Hypothalamus (tissue), 51 donors: ENCODE measurements around the gene FGR.
A peak's percentile ranks its signal among the peaks of the same experiment; 100 is the strongest.
"Not testable (repeated sequence)": the region's sequence is repeated elsewhere in the genome, so short reads cannot be mapped to it uniquely, and the experiment has no call there.

ENCODE experiments used
- DNase-seq, 51 donors: peaks; one replicate each; lab custom pipeline; 2025; lab: John Stamatoyannopoulos, UW

Gene FGR

DNA sequence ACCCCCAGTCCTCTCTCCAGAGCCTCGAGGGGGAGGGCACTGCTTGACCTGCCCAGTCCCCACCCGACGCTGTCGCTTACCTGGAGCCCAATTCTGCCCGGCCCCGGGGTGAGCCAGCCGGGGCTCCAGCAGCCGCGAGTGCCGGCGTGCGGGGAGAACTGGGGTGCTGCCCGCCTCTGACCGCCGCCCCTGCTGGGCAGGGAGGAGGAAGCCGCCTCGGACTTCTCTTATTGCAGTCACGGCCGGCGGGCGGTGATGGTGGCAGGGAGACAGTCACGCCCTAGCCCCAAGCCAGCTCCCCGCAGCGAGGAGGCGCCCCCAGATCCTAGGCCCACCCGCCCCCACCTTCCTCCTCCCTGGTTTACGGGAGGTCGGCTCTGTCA lies at the start of gene FGR:
Gene FGR (minus strand): TSS at position 201 of the 383 bp plus-strand sequence. CDS start 11,269 bp downstream, outside the sequence.
- DNase-seq: peak in 1 of 51 donors; percentile 6

DNA sequence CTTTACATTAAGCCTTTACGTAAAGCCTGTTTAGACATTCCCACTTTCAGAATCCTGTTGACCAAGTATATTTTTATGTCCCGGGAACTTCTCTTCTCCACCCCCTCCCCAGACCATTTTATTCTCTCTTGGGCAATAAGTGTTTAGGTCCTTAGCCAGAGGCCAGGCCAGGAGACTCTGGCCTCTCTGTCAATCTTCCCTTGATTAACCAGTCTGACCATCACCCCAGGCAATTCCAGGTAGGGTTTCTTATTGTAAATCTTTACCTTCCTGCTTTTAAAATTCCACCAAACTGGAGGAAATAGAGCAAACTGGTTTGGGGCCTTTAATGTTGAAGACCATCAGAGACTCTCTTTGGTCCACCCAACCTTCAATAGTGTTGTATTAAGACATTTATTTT lies 49.2 kb upstream of the FGR start:
- DNase-seq: no peak

DNA sequence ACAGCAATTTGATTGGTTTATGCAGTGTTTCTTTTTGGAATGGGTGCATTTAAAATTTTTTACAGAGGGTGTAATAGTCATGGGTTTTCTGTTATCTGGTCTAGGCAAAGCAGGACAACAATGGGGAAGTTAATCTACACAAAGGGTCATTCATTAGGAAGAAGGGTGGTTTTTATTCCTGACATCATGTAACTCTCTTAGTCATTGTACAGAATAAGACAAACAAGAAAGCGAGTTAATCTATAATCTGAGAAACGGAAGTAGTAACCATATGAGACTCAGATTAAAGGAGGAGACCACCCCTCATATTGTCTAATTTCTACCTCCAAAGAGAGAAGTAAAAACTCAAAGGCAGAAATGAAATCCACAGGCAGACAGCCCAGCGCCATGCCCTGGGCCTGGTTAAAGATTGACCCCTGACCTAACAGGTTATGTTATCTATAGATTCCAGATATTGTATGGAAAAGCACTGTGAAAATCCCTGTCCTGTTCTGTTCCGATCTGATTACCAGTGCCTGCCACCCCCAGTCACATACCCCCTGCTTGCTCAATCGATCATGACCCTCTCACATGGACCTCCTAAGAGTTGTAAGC lies 47.5 kb upstream of the FGR start:
- DNase-seq: no peak

DNA sequence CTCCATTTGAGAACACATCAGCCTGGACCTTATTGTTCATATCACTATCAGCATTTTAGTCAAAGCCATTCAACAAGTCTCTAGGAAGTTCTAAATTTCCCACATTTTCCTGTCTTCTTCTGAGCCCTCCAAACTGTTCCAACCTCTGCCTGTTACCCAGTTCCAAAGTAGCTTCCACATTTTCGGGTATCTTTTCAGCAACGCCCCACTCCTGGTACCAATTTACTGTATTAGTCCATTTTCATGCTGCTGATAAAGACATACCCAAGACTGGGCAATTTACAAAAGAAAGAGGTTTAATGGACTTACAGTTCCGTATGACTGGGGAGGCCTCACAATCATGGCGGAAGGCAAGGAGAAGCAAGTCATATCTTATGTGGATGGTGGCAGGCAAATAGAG lies 46.6 kb upstream of the FGR start:
- not testable (repeated sequence) for DNase-seq

DNA sequence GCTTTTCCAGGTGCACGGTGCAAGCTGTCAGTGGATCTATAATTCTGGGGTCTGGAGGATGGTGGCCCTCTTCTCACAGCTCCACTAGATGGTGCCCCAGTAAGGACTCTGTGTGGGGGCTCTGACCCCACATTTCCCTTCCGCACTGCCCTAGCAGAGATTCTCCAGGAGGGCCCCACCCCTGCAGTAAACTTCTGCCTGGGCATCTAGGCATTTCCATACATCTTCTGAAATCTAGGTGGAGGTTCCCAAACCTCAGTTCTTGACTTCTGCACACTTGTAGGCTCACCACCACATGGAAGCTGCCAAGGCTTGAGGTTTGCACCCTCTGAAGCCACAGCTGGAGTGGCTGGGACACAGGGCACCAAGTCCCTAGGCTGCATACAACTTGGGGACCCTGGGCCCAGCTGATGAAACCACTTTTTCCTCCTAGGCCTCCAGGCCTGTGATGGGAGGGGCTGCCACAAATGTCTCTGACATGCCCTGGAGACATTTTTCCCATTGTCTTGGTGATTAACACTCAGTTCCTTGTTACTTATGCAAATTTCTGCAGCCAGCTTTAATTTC lies 45.3 kb upstream of the FGR start:
- DNase-seq: not testable (repeated sequence)

DNA sequence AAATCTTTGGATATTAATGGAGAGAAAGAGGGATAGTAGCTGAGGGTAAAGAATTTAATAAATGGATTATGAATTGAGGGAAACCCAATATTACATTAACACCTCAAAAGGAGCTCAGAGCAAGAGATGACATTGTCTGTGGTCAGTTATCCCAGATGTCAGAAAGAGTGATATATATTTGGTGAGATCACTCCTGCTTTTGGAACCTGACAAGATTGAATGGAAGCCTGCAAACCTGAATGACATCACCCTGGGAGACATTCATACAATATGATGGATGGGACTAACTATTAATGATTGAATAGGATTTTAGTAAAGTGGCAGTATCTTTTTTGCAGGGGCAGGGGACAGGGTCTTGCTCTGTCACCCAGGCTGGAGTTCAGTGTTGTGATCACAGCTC lies 43.8 kb upstream of the FGR start:
- DNase-seq: no peak

DNA sequence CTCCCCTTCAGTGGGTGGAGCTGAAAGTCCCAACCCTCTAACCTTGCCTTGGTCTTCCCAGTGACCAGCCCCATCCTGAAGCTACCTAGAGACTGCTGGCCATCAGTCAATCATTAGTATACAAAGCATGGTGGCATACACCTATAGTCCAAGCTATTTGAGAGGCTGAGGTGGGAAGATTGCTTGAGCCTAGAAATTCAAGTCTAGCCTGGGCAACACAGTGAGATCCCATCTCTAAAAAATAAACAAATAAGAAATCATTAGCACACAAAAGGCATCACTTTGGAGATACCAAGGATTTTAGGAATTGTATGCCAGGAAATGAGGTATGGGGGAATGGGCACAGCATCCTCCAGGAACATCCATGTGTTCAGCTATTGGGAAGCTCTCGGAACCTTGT lies 41.4 kb upstream of the FGR start:
- no peak for DNase-seq

DNA sequence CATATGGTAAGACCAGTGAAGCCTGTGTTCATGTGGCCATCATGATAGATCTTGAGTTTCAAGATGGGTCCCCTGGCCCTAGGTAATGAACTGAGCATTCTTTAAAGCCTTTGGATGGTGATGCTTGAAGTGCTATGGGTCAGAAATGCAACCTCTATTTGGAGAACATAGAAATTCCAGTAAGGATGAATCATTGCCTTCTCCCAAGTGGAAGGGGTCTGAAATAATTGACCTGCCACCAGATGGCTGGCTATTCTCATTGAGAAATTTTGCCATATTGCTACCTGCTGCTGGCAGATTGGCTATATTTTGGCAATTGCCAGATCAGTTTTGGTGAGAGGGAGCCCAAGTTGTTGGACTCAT lies 37.7 kb upstream of the FGR start:
- no peak for DNase-seq

DNA sequence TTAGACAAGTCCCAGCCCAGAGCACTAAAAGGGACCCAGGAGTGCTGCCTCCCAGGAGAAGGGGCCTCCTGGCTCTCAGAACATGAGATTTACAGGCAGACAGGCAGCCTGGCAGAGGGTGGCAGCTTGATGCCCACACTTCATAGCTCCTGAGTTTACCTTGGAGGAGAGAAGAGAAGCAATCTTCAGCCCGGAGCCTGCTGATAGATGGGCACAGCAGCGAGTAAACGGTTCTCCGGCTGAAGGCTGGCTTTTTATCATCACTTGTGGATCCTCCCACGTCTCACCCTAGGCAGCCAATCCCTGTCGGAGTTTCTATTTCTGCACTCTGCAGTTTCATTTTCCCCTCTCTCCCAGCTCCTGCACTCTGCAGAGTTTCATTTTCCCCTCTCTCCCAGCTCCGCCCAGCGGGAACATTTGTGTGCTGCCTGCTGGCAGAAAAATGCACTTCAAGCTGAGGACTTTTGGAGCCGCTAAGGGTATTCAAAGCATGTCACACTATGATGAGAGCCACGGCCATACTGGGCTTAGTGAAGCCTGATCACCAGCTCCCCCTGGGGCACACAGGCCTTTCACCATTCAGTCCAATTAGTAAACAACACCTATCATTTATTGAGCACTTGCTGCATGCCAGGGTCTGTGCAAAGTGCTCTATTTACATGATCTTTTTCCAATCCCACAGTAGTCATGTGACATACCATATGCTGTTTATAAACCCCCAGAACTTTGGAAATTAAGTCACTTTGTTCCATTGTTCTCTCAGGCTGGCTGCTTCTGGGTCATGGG lies 37.2 kb upstream of the FGR start, which contains the start of gene IFI6:
Gene IFI6 (minus strand): TSS at position 229 of the 786 bp plus-strand sequence. CDS start 2,878 bp downstream, outside the sequence.
- DNase-seq: peak; percentile 20 to 95 (median 79)

DNA sequence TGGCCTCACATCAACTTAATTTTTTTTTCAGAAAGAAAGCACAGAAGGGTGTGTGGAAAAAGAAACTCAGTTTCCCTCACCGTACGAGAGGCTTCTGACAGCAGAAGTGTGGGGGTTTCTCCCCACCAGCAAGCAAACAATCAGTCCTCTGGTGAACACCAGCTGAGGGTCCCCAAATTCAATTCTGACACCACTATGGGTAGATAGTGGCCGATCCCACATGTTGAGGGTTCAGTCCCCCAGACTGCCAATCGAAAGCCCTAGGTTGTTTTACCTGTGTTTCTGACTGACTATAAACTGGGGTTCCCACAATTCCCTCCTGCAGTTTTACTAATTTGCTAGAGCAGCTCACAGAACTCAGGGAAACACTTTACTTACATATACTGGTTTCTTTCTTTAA lies 34.9 kb upstream of the FGR start:
- no peak for DNase-seq

DNA sequence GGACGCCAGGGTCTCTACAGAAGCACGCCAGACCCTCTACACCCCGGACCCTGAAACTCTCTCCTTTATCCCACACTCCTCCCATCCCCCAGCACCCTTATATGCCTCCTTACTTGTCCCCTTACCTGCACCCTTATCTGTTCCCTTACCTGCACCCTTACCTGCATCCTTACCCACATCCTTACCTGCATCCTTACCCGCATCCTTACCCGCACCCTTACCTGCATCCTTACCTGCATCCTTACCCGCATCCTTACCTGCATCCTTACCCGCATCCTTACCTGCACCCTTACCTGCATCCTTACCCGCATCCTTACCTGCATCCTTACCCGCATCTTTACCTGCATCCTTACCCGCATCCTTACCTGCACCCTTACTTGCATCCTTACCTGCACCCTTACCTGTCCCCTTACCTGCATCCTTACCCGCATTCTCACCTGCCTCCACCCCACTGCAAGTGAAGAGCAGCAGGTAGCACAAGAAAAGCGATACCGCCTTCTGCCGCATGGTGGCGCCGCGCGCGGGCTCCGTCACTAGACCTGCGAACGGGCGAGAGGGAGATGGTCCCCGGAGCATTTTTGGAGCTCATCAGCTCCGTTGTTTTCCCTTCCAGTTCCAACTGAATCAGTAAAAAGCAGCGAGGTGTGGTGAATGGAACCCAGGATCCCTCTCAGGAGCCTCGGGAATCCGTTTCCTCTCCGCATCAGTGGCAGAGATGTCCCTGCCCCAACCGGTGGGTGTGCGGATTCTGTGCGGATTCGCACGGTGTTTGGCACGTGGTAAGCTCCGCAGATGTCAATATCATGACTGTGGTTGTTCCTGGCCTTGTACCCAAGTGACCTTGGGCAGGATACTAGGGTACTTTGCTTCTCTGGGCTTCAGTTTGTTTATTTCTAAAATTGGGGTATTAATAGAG lies 34.1 kb upstream of the FGR start:
- peak in 46 of 51 donors; percentile 9 to 81 (median 43) for DNase-seq

DNA sequence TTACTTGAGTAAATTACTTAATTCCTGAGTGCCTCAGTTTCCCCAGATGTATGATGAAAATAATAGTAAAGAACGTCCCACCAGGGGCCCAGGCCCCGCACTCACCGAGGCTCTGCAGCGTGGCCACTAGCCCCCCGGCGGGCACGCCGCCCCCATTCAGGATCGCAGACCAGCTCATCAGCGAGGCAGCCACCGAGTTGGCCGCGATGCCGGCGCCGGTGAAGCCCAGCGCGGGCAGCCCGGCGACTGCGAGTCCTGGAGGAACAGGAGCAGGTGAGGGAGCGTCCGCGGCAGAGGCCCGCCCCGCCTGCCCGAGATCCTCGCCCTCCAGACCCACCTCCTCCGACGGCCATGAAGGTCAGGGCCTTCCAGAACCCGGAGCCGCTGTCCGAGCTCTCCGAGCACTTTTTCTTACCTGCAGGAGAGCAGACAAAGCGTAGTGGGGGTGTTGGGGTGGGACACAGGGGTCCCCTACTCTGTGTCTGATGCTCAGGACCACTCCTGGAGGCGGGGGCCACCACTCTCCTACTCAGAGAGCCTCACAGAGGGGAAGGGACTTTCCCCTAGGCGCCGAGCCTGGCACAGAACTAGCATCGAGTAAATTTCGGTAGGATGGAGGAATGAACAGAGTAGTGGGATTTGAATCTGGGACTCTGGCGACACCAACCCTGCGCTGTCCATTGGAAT lies 33.3 kb upstream of the FGR start:
- no peak for DNase-seq

DNA sequence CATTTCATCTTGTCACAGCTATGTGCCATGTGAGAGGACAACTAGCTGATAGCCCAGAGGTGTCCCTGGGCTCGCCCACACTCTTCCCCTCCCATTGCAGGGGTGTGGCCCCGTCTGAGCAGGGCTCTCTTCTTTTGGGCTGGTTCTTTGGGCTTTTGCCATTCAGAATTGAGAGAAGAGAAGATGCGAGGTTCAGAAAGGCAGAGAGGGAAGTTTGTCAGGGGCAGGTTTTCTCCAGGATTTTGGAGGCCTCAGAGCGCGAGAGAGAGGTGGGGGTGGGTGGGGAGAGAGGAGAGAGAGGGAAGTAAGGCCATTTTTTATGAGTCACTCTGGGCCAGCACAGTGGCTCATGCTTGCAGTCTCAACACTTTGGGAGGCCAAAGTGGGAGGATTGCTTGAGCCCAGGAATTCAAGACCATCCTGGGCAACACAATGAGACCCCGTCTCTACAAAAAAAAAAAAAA lies 31.8 kb upstream of the FGR start:
- DNase-seq: no peak

DNA sequence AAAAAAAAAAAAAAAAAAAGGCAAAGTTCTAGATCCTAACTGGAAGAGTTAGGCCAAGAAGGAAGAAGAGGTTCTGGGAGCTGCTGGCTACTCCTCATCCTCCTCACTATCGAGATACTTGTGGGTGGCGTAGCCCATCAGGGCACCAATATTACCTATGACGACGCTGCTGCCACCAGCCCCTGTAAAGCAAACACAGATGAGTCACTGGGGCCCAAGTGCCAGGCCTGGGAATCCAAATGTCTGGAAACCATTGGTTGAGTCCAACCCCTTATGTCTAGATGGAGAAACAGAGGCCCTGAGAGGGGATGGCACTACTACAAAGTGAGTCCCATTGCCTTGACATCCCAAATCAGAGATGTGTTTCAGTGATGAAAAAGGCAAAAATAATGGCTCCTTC lies 31.3 kb upstream of the FGR start:
- no peak for DNase-seq

DNA sequence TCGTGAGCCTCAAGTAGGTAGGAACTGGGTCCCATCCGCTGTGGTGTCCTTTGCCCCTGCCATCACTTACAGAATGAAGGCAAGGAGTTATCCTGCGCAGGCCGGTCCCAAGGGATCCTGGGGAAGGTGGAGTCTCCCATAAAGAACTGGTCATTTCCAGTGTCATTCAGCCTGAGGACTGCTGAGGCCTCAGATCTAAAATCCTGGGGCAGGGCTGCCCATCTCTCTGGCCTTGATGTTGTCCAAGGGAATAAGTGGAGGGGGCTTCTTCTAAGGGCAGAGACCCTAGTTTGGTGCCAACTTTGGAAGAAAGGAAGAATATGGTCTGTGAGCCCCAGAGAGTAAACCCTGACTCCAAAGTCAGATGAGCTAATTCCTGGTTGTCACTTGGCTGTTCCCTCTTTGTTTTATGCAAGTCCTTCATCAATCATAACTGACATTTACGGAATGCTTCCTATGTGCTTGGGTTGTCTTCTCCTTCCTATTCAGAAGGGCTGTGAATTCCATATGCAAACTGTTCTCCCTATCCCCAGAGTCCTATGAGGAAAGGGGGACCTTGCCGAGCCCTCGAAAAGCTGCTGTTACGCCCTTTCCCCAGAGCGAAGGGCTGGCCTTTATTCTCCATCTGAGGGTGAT lies 30.1 kb upstream of the FGR start:
- no peak for DNase-seq

DNA sequence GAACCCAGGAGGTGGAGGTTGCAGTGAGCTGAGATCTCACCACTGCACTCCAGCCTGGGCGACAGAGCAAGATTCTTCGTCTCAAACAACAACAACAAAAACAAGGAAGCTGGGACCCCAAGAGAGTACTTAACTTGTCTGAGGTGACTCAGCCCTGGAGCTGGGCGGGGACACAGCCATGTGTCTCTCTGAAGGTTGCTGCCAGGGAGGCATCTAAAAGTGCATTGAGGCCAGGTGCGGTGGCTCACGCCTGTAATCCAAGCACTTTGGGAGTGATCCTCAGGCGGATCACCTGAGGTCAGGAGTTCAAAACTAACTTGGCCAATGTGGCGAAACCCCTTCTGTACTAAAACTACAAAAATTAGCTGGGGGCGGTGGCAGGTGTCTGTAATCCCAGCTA lies 29.3 kb upstream of the FGR start:
- no peak for DNase-seq

DNA sequence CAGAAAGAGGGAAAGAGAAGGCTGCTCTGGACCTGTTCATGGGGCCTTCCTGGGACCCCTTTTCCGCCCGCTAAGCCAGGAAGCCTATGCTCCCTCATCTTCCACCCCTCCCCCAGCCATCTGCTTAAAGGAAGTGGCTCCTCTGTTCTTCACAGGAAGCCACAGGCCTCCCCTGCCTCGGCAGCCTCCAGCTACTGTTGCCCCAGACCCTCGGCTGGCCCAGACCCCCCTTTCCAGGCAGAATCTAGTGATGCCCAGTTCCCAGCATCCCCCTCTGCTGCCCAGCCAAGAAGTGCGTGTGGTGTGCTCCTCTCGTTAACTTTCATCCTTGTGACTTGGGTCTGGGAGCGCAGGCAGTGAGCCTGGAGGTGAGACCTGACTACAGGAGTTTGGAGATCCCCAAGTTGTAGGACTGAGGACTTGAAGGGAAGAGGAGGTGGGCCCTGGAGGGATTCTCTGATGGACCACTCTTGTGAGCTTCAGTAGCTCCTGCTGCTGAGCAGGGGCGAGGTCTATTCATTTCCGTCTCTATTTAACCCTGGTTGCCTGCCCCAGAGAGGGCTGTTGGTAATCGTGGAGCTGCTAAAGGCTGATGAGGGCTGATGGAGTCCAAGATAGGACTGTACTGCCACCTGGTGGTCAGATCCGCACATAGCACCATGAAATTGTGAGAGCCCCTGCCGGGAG lies 27.9 kb upstream of the FGR start:
- peak in 48 of 51 donors; percentile 15 to 95 (median 68) for DNase-seq

DNA sequence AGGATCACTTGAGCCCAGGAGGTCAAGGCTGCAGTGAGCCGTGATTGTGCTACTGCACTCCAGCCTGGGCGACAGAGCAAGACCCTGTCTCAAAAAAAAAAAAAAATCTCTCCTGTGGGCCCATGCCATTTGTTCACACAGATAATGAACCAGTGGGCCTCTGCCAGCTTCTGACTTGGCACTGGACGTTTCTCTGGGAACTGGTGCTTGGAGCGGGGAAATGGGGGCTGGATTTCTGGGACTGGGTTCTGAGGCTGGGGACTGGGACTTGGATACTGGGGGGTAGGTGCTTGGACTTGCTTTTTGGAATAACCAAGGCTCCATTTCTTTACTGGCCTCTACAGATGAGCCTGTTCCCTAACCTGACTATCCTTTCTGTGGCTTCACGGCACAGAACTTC lies 27.3 kb upstream of the FGR start:
- peak in 1 of 51 donors; percentile 34 for DNase-seq

DNA sequence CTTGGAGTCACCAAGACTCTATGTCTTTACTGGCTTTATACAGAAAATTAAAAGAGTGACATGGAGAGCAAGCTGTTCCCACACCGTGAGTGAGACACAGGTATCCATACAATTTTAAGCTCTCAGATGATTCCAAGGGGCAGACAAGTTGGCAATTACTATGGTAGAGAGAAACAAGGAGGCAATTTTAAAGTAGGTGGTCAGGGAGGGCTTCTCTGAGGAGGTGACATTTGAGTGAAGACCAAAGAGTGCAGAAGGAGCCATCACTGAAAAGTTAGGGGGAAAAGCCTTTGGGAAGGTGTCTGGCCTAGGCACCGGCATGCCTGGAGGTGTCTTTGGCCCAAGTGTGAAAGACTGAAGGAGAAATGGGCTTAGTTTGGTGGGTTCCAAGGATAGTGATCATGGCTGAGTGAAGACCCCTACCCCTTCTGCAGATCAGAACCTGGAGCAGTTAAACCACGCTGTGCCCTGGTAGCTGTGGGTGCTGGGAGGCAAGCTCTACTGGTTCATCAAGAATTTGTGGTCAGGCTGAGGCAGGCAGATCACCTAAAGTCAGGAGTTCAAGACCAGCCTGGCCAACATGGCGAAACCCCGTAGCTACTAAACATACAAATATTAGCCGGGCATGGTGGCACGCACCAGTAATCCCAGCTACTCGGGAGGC lies 26.6 kb upstream of the FGR start:
- no peak for DNase-seq
